CD4-positive, alpha-beta T cell treated with Interleukin-2 at 100 ng/mL for 4 hours (primary cell): ENCODE data around the gene CFAP45.
"Not testable (repeated sequence)": the region's sequence is repeated elsewhere in the genome, so short reads cannot be mapped to it uniquely, and the experiment has no call there.

Experiments
- DNase-seq: peaks from one replicate; pipeline ENCODE4 v3.0.0-alpha.2; 2020; ENCODE audit warnings: low spot score

CFAP45 gene

DNA sequence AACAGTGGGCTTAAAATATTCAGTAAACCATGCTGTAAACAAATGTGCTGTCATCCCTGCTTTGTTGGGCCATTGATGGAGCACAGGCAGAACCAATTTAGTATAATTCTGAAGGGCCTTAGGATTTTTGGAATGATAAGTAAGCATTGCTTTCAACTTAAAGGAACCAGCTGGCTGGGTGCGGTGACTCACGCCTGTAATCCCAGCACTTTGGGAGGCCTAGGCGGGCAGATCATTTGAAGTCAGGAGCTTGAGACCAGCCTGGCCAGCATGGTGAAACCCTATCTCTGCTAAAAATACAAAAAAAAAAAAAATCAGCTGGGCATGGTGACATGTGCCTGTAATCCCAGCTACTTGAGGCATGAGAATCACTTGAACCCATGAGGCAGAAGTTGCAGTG is 4.1 kb upstream of the CFAP45 start:
- not testable (repeated sequence) for DNase-seq

DNA sequence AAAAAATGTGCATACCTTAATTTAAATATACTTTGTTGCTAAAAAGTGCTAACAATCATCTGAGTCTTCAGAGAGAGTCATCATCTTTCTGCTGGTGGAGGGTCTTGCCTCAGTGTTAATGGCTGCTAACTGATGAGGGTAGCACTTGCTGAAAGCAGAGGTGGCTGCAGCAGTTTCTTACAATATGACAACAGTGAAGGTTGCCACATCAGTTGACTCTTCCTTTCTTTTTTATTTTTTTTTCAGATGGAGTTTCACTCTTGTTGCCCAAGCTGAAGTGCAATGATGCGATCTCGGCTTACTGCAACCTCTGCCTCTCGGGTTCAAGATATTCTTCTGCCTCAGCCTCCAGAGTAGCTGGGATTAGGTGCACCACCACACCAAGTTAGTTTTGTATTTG is 2.6 kb upstream of the CFAP45 start:
- DNase-seq, result no peak

DNA sequence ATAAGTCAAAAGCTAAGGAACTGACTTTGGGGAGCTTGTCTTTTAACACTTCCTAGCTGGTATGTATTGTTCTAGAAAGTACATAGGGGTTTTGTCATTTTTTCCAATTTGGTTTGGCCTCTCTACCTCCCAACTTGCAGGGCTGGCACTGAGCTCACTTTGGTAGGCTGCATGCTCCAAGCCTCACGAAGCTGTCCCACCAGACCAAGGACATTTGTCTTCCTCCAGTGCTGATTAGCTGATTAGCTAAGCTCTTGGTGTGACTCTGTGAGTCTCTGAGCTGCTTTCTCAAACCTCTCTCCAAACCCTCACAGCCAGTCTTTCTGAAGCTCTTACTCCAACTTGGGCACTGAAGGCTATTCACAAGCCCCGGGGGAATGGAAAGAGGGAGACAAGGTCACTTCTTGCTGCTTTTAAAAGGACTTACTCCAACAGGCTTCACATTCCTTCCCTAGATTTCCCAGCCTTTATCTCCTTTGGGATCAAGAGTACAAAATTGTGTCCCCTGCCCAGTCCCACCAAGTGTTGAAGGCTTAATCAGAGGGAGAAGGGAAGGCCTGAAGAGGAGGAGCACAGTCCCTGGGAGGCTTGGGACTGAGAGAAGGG is 893 bp upstream of the CFAP45 start:
- no peak for DNase-seq

DNA sequence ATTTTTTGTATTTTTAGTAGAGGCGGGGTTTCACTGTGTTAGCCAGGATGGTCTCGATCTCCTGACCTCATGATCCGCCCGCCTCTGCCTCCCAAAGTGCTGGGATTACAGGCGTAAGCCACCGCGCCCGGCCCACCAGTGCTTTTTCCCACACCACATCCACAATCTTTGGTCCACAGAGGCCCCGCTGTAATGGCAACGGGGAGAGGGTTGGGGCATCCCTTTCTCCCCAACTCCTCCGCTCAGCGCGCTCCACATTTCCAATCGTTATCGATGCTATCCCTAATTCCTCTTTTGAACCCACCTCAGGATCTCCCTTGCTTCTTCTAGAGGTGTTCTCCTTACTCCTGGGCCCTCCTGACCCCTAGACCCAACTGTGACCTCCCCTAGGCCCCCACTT is 331 bp downstream of the CFAP45 start:
- DNase-seq, result not testable (repeated sequence)

DNA sequence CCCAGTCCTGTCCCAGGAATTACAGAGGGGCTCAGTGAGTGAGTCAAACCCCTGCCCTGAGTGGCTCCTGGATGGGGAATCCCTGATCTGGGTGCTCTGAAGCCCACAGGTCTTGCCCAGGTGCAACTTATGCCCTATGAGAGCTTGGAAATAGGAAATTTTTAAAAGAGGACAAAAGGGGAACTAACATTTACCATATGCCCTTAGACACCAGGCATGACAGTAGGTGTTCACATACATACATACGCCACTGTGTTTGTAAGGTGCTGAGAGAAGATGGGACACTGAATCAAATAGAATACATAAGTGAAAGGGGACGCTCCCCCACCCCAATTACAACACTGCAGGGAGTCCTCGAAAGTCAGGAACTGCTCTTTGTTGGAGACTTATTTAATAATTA is 1.4 kb downstream of the CFAP45 start:
- no peak for DNase-seq

DNA sequence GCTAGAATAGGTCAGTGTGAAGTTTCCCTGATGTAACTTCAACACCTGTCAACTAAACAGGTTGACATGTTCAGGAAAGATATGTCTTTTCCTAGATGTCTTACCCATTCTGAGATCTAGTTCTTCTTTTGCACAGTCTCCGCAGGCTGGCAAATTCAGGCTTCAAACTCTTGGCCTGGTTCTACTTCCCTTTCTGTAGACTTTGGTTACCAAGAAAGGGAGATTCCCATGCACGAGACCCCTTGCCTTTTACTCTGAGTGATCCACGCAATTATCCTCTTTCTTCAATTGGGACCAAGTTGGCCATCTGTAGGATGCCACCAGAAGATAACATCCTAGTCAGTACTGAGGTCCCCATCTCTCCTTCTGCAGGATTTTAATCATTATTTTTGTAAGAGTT is 2.0 kb downstream of the CFAP45 start:
- DNase-seq, result no peak

DNA sequence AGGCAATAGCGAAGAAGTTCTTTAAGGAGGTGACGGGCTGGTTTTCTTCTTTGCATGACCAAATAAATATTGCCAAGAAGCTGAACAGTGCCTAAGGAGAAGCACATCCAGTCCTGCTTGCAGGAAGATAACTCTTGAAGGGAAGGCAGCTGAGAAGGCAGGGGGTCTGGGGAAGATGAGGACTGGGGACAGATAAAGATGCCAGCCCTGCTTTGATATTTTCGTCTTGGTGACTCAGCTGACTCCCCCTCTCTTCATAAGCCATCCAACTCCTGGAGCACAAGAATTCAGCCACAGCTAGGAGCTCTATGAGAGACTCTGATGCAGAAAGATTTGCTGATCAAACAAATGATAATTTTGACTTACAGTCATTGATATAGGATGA is 3.4 kb downstream of the CFAP45 start:
- no peak for DNase-seq

DNA sequence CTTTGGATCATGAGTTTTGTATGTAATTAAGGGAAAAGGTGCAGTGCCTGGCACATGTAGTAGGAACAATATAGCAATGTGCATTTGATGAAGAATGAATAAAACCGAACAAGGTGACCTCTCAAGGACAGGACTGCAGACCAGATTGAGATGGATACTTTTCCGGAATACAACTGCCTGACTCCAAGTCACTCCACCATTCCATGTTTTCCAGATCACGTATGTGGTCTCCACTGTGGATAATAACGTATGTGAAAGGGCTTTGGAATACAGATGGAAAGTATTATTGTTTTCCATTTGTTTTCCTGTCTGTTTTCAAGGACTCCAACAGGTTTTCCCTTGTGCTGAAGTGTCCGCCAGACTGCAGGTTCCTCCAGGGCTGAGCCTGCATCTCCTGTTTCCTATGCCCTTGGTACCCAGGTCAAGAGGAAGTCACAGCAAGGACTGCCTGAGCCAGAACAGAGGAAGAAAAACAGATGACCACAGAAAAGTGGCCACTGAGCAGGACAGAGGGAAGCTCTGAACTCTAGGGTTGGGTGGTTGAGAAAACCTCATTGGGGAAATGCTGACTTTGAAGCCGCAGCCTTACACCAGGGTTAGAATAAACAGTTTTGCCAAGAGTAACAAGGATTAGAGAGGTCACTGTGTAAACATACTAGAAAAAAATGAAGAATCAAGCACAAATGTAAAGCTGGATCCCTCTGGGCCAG is 4.0 kb downstream of the CFAP45 start:
- no peak for DNase-seq

DNA sequence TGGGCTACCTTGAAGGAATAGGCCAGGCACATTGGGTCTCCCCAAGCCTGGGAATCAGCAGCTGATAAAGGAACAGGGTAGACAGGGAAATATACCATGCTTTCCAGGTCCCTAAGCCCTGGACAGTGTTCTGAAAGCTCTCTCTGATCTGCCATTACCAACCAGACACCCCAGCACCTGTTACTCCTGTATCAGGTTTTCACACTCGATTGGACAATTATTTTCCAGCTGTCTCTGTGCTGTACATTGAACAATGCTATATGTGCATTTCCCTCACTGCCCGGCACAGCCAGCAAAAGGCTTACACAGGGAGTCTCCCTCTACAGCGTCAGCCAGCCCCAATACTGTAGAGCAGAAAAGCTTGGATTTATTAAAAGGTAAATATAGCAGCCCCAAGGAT is 4.7 kb downstream of the CFAP45 start:
- no peak for DNase-seq

DNA sequence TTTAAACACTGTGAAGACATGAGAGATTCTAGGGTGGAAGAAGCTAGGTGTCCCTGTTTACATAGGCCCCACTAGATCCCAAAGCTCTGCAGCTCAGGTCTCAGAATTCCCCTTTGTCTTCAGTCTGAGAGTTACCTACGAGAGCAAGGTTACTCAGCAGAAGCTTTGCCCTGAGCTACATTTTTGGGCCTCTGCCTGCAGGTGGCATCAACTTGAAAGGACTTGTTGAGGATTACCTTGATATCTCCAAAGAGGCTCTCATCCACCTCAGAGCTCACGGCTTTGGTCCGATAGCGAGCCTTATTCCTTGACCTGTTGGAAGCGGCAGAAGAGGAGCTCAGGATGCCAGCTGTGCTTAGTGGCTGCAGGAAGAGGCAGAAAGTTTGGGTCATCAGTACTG is 7.0 kb downstream of the CFAP45 start:
- DNase-seq, result no peak

DNA sequence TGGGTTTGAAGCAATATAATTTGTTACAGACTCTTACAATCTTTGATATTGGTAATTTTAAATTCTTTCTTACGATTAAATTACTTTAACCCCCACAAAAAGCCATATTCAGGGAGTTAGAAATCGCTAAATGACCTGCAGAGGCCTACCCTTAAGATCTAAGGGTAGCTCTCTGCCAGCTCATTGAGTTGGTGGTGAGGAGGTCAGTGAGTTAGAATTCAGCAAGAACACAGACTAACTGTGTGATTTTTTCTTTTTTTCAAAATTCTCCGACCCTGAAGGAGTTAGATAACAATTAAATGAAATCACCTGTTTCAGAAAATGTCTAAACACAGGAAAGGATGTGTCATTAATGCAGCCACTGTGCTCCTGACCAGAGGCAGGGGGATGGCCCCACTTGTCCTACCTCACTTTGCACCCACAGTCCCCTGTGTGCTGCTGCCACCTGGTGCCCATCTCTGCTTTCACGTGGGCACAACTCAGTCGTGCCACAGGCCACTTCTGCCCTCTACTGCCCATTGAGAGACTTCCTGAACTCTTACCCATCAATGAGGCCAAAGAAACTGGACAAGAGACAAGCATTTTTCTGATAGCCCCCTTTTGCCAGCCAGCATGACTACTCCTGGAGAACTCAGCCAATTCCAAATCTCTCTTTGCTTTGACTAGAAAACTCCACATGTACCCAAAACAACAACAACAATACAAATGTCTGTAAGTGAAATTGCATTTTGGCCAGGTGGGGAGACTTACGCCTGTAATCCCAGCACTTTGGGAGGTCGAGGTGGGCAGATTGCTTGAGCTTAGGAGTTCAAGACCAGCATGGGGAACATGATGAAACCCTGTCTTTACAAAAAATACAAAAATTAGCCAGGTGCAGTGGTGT is 8.4 kb downstream of the CFAP45 start:
- DNase-seq, result peak; percentile 84

DNA sequence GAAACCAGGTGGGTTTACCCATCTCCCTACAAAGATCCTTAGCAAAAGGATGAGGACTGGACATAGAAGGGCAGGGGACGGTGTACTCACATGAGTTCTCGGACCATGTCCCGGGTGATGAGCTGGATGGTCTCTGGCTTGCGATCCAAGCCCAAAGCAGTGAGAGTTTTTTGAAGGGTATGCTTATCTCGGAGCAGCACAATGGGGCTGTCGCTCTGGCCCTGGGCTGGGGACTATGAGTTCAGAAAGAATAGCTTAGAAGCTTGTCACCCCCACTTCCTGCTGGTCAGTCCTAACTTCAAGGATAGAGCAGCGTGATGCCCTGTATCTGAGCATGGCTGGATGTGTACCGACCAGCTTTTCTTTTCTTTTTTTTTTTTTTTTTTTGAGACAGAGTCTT is 9.6 kb downstream of the CFAP45 start:
- DNase-seq, result no peak

DNA sequence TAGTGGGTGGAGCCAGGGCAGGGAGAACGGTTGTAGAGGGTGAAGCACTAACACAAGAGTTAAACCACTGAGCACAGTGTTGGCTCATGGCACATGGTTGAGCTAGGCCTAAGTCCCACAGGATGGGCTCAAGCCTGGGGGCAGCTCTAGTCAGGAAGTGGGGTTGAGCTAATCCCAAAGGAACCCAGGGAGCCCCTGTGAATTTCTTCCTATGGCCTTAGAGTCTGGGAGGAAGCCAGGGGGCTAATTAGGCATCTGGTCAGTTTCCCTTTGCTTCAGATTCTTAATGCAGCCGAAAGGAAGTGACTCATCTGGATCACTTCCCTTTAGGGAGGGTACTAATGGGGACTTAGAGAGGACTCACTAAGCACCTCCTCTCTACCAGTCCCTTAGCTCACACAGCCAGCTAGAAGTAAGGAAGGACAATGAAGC is 10.1 kb downstream of the CFAP45 start:
- peak; percentile 28 for DNase-seq

DNA sequence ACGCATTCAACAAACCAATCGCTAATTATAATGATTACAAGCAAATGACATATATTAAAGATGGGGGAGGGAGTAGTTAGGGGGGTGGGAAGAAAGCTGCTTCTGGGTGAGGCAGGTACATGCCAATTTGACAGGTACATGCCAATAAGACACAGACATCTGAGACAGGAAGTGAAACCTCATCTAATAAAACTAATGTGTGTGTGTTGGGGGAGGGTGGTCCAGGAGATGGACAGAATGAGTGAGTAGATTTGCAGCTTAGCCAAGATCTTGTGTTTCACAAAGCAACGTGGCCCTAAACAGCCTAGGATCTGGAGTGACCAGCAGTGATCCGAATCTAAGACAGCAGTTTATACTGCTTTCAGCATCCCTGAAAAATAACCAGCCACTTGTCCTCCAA is 10.8 kb downstream of the CFAP45 start:
- DNase-seq, result no peak

DNA sequence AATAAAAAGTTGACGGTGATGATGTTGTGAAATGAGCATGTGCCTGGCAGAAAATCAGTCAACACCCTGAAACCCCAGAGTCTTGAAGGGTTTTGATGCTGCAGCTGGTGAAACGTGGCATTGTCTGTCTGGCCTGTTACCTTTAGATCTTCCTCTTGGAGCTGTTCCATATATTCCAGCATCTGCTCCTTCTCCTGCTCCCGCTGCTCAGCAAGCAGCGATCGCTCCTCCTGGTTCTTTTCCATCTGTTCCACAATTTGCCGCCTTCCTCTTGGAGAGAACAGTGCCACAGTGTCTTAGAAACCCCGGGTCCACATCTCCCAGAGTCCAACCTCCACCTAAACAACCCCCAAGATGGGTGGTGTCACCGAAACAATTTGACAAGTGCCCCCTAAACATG is 15.7 kb downstream of the CFAP45 start:
- DNase-seq, result no peak

DNA sequence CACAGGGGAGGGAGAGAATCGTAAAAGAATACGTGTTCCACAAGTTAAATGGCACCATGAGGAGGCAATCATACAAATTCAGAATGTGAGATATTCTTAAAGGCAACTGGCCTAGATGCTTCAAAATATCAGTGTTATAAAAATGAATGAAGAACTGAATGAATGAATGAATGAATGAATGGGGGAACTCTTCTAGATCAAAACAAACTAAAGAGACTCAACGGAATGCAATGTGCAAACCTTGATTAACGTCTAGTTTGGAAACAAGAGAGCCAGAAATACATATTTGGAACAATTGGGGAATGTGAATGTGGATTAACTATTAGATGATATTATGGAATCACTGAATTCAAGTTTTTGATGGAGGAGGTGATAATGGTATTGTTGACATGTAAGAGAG is 16.8 kb downstream of the CFAP45 start:
- DNase-seq, result no peak

DNA sequence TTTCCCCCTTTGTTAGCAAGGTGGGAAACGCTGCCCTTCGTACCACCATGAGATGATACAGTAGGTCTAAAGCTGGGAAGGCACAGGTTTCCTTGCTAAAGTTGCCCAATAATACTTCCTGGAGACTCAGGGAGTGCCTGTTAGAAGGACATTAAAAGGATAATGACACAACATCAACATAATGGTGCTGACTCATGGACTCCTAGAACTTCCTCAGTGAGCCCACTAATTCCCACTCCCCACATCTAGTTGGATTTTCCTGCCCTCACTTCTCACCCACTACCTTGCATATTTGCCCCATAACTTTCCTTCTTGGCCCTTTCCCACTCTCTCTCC is 17.5 kb downstream of the CFAP45 start:
- DNase-seq, result no peak

DNA sequence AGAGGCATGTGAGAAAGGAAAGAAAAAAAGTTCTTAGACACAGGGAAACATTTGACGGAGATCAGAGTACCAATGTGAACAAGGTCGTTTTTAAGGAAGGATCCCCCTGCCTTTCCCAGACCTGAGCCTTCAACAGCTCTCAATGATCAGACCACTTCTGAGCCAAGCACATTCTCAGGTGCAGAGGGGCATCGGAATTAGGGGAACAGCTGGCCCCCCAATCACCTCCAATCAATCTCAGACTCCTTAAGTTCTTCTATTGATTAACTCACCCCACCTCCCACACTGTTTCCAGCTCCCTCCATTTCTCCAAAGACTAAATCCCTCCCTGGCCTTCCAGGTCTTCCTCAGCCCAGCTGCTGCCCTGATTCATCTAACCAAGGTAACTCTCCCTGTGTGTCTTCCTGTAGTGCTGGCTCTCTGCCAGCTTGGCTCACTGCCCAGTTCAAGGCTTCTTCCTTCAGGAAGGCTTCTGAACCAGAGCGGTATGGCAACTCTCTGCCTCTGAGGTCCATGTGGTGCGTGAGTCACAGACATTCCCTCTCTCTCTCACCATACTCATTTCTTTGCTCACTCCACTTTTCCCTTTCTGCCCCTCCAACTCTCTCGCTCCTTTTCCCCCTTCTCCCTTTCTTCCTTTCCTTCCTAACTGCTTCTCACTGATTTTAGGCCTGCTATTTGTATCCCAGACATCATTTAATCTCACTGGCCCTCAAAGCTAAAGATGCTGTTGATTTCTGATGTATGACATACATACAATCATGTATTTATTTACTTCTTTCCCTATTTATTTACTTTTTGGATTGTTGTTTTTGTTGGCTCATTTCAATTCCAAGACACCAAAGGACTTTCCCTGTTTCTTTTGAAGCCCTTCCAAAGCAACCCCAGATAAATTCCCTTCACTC is 18.1 kb downstream of the CFAP45 start:
- DNase-seq, result peak; percentile 45

DNA sequence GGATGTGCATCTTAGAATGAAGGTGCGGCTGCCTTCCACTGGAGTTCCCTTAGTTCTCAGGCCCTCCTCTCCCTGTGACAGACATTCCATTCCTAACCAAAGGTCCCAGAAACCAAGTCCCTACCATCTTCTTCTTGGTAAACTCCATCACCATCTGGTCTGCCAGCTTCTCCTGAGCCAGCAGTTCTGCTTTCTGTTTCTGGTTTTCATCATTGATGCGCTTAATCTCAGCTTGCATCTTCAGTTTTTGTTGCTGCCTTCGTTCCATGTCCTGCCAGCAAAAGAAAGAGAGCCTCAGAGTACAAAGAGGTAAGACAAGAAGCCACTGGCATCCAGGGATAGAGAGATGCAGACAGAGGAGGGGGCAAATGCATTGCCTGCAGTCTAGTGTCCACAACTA is 19.5 kb downstream of the CFAP45 start:
- no peak for DNase-seq

DNA sequence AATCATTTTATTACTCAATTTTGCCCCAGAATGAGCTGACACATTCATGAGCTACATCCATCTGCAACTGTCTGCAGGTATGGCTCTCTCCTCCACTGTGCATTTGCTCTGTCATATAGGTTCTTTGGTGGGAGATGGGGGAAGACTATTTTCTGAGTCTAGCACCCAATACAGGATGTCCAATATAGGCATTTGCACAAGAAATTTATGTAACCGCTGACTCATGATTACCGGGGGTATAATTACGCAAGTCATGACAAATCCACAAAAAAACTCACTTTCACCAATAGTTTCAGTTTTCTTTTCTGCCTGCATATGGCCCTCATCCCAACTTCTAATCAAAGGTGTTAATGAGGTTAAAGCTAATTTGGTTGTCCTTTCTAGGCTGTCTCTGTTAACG is 20.0 kb downstream of the CFAP45 start:
- DNase-seq, result no peak

DNA sequence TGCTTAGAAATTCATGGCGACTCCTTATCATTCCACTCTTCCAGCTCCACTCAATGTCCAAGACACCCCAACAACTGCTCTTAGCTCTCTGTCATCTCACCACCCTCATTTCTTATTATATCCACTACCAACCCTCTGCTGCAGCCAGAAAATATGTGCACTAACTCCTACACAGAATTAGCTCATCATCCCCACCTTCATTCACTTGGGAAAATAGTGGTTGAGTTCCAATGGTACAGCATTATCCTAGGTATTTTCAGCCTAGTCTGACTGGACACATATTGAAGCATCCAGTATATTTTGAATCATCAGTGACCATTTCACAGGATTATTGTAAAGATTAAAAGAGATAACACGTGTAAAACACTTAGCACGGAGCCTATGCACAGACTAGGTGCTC is 20.8 kb downstream of the CFAP45 start:
- DNase-seq, result no peak
